ENCODE data around the gene OR9Q1.
"Not testable (repeated sequence)": the region's sequence is repeated elsewhere in the genome, so short reads cannot be mapped to it uniquely, and the experiment has no call there.

Gene OR9Q1

GRCh38 chr11:58023435-58023931, at the start of gene OR9Q1:
OR9Q1 (plus strand) TSS chr11:58023881; CDS start chr11:58179445, 155,564 bp downstream.
- DNase-seq = no peak

- no peak for DNase-seq
These were observed 49.5 kb upstream of the OR9Q1 start for GRCh38 chr11:57974132-57974531.

GRCh38 chr11:57974848-57975601, 48.7 kb upstream of the OR9Q1 start:
- DNase-seq = no peak

- DNase-seq = no peak
These were observed 46.0 kb upstream of the OR9Q1 start for GRCh38 chr11:57977709-57978108.

- DNase-seq = no peak
These were observed 44.8 kb upstream of the OR9Q1 start for GRCh38 chr11:57978686-57979531.

GRCh38 chr11:57979532-57980079, 44.1 kb upstream of the OR9Q1 start:
- DNase-seq = no peak

GRCh38 chr11:57980201-57980600, 43.5 kb upstream of the OR9Q1 start:
- no peak for DNase-seq

- DNase-seq = no peak
These were observed 42.1 kb upstream of the OR9Q1 start for GRCh38 chr11:57981536-57981935.

GRCh38 chr11:57982776-57983175, 40.9 kb upstream of the OR9Q1 start:
- no peak for DNase-seq

GRCh38 chr11:57983191-57983590, 40.5 kb upstream of the OR9Q1 start:
- no peak for DNase-seq

GRCh38 chr11:57999523-57999922, 24.2 kb upstream of the OR9Q1 start:
- not testable (repeated sequence) for DNase-seq

GRCh38 chr11:58000021-58000420, 23.7 kb upstream of the OR9Q1 start:
- DNase-seq = not testable (repeated sequence)

GRCh38 chr11:58000699-58001098, 23.0 kb upstream of the OR9Q1 start:
- no peak for DNase-seq

GRCh38 chr11:58003036-58003435, 20.6 kb upstream of the OR9Q1 start:
- DNase-seq = no peak

- DNase-seq = no peak
These were observed 20.1 kb upstream of the OR9Q1 start for GRCh38 chr11:58003591-58003990.

GRCh38 chr11:58004664-58005063, 19.0 kb upstream of the OR9Q1 start:
- DNase-seq = no peak

GRCh38 chr11:58006940-58007339, 16.7 kb upstream of the OR9Q1 start:
- no peak for DNase-seq

GRCh38 chr11:58011771-58012170, 11.9 kb upstream of the OR9Q1 start:
- DNase-seq = no peak

- DNase-seq = no peak
These were observed 965 bp downstream of the OR9Q1 start for GRCh38 chr11:58024601-58025091.

GRCh38 chr11:58027341-58027740, 3.7 kb downstream of the OR9Q1 start:
- no peak for DNase-seq

GRCh38 chr11:58028687-58029411, 5.2 kb downstream of the OR9Q1 start:
- no peak for DNase-seq

- DNase-seq = no peak
These were observed 7.0 kb downstream of the OR9Q1 start, which contains the start of gene OR6Q1 for GRCh38 chr11:58030653-58031052. OR6Q1 (plus strand) TSS chr11:58030953; CDS start chr11:58030953, 0 bp downstream.

- DNase-seq = no peak
These were observed 10.8 kb downstream of the OR9Q1 start for GRCh38 chr11:58034471-58034870.

Measured in activated naive CD4-positive, alpha-beta T cell (primary cell).